ENCODE measurements around the gene CAMK2B.

The CAMK2B gene

GRCh38 chr7:44232396-44232795, 93.0 kb downstream of the CAMK2B start:
- no peak for DNase-seq (ENCODE audit: low spot score)

GRCh38 chr7:44231088-44231487, 94.3 kb downstream of the CAMK2B start:
- no peak for DNase-seq (ENCODE audit: low spot score)

DNA sequence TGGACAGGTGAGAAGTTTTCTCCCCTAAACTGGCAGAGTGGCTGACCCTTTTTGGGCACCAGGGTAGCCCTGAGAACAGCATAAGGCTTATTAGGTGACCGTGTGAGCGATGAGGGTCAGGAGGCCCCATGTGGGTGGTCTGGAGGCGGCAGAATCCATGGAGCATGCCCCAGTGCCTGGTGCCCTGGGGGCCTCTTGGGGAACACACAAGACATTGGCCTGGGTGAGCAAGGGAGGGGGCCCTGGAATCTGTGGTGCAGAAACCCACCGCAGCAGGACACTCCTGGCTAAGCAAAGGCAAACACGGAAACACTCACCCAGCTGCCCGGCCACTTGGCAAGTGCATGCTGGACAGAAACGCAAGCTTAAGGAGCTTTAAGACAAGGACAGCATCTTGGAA, 95.1 kb downstream of the CAMK2B start:
- no peak for DNase-seq (ENCODE audit: low spot score)

DNA sequence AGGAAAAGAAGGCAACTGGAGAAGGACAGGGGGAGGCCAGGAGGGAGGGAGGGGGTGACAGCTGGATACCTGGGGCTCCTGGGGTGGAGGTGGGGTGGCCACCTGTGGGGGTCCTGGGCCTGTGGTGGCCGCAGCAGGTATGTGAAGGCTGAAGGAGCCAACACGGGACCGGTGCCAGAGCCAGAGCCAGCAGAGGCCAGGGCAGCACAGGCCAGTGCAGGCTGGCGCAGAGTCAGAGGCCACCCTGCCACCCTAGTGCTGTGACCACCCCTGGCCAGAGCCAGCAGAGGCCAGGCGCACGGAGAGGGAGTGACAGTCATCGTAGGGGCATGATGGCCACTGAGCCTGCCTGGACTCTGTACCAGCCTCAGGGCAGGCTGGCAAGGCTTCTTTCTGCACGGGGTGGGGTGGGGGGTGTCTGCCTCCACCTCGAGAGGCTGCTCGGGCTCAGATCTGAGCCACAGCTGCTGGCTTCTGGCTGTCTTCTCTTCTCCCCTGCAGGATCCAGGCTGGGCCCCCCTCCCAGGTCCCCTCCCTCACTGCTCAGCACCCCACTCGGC, 95.8 kb downstream of the CAMK2B start:
- DNase-seq (ENCODE audit: low spot score): no peak

DNA sequence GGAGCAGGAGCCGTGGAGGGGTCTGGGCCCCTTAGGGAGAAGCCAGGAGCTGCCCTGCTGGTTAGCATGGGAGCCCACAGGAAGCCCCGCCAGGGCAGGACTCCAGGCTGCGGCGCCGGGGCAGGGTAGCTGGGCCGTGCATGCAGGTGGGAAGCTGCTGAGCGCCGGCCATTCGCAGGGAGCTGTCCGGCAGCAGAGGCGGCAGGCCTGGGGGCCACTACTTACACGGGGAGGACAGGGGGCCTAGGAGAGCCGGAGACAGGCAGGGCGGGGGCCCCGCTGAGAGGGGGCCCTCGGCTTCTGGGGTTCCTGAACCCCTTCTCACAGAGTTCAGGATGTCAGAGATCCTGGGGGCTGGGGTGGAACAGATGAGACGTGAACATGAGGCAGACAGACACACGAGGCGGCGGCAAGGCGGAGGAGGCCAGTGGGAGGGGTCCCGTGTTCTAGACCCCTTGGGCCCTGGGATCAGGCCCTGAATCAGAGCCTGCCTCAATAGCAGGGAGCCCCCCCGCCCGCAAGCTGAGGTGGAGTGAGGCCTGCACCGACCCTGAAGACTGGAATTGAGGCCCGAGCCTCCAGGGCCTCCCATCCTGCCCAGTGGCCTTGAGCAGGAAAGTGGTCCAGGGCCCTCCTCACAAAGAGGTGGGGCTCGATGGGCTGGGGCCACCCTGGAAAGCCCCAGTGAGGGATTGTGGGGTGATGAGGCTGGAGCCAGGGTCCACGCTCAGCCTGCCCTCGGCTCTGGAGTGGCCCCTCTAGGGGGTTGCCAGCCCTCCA, 96.6 kb downstream of the CAMK2B start:
- DNase-seq (ENCODE audit: low spot score): no peak

GRCh38 chr7:44227911-44228310, 97.5 kb downstream of the CAMK2B start:
- DNase-seq (ENCODE audit: low spot score): no peak

GRCh38 chr7:44226396-44226753, 99.0 kb downstream of the CAMK2B start:
- no peak for DNase-seq (ENCODE audit: low spot score)

DNA sequence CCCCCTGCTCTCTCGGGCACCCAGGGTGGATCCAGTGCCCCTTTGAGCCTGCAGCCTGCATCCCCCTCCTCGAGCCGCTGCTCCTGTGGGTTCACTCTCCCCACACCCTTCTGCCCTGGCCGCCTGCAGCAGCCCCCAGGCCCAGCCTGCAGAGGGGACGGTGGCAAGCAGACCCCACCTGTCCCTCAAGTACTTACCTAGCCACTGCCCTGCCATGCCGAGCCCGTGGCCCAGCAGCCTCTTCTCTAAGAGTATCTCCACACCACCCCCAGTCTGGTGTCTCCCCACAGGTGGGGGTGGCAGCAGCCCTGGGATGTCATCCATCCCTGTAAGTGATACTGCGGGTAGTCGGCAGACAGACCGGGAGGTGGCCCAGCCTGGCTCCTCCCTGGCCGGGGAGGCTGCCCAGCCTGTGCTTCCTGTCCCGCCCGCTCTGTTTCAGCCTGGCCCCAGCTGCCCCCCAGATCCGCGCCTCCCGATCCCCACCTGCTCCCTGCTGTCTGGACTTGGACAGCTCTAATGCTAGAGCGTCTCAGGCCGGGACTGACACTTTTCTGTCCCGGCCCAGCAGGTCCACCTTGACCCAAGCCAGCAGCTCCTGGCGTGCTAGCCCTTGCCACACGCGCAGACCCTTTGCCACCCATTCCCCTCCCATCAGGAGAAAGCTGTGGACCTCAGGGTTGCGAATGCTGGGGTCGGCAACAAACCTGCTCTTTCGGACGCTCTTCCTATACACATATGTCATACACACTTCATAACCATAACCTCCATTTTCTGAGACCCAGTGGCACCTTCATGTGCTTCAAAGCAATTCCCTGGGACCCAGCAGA, 99.6 kb downstream of the CAMK2B start:
- no peak for DNase-seq (ENCODE audit: low spot score)

- DNase-seq (ENCODE audit: low spot score): no peak
Measured at GRCh38 chr7:44224974-44225565, 100.3 kb downstream of the CAMK2B start.

DNA sequence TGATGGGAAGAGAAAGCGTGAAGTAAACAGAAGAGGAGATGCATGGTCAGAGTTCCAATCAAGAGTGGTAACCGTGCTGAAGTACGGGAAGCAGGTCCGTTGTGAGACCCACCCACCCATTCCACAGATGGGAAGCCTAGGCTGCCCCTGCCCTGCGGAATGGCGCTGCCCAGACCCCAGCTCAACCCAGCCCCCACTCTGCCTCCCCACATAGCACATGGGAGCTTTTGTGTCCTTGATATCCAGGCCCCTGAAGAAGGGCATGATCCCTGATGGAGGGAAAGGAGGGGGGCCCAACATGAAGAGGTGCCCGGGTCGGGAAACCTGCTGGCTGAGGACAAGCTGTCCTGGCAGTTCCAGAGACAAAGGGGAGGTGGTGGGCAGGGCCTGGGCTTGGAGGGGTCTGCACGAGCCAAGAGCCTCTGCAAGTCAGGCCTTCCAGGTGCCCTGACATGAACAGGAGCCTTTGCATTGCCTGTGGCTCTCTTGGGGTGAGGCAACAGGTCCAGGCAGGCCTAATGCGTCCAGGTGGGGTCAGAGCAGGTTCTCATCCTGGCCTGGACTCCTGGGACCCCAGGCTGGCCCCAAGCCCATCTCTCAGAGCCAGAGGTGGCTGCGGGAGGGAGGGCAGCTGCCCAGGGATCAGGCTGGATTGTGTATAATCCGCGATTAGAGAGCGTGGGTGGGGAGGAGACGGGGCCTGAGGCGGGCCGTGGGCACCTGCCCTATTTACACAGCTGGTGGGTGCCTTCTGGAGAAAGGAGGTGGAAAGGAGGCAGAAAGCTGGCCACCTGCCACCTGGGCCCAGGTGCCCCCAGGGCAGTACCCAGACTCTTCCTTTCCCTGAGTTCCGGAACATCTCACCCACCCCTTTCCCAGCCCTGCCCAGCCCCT, 101.1 kb downstream of the CAMK2B start:
- DNase-seq (ENCODE audit: low spot score): no peak

DNA sequence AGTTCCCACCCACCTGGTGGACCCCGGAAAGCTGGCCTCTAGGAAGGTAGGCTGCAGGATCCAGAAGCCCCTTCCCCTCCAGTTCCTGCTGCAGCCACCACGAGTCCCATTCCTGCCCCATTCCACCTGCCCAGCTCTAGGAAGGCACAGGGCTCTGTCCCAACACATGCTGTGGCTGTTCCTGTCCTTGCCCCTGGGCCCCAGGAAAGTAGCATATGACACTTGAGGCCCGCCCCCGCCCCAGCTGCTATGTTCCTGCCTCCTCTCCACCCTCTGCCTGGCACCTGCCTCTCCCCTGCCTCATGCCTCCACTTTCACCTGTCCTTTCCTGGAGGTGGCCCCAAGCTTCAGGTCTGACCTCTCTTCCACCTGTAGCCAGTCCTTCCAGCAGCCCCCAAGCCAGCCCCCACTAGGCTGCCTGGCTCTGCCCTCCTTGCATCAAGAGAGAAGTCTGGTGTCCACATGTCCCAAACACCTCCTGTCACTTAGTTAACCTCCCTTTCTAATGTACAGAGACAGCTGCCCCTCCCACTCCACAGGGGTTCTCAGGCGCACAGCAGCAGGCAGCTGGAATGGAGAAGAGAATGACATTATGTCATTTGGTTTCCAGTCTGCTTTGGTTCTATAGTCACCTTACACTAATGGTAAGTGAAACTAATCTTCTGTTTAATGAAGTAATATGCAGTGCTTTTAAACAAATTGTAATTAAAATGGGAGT, 101.9 kb downstream of the CAMK2B start:
- DNase-seq (ENCODE audit: low spot score): no peak

- no peak for DNase-seq (ENCODE audit: low spot score)
Measured at GRCh38 chr7:44222776-44223261, 102.6 kb downstream of the CAMK2B start.

DNA sequence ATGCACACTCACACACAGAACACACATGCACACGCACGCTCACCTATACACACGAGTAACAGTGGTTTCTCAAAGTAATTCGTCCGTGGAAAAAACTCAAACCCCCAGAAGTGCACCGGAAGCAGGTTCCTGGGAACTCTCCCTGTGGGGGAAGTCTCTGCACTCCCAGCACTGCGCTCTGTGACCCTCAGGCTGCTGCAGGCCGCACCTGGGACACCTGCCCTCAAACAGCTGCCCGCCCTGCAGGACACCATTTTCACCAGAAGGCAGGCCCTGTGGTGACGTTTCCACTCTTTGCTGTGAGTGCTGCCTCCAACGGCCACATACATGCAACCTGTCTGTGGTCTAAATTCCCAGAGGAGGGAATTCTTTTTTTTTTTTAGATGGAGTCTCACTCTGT, 103.3 kb downstream of the CAMK2B start:
- DNase-seq (ENCODE audit: low spot score): no peak

DNA sequence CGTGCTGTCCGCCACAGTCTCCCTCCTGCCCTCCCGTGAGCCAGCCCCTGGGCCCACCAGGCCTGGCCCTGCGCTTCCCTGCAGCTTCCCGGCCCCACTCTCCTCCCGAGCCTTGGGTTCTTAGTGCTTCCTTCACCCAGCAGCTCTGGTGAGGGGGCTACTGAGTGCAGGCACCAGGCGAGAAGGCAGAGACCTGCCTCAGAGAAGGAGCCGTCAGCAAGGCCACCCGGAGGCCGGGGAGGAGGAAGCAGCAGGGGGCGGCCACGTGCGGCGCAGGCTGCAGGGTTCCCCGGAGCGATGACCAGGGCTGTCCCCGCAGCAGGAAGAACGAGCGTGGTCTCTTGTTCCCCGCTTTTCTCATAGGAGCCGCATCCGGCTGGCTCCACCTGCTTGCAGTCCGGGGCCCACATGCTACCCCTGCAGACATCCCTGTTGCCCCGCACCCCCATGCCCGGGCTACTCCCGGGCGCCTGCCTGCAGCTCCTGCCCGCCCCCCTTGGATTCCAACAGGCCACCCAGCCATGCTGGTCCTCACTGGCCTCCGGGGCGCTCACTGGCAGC, 104.1 kb downstream of the CAMK2B start:
- DNase-seq (ENCODE audit: low spot score): peak; percentile 71

DNA sequence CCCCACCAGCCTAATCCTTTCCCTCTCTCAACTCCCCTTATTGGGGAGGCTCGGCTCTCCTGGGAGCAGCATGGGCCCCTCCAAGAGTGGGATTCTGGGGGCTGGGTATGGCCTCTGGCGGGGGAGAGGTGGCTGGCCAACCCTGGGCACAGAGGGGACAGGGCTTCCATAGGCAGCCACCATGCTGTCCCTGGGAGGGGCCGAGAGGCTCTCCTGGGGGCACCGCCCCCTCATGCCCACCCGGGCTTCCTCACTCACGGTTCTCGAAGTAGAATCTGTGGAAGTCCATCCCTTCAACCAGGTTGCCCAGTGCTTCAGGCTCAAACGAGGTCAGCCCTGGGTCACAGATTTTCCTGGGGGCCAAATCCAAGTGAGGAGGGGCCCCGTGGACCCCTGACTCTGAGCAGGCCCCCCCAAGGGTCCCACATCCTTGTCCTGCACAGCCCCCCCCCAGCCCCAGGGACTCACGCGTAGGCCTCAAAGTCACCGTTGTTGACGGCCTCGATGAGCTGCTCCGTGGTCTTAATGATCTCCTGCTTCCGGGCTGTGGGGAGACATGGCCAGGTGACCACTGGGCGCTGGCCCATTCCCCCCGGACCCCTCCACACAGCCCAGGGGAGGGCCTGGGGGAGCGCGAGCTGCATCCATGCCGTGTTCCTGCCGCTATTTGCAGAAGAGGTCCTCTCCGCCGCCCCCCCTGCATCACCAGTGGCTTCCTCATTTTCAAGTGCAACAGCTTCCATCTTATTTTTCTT, 104.9 kb downstream of the CAMK2B start:
- DNase-seq (ENCODE audit: low spot score): no peak

- DNase-seq (ENCODE audit: low spot score): no peak
Measured at GRCh38 chr7:44220046-44220357, 105.4 kb downstream of the CAMK2B start.

DNA sequence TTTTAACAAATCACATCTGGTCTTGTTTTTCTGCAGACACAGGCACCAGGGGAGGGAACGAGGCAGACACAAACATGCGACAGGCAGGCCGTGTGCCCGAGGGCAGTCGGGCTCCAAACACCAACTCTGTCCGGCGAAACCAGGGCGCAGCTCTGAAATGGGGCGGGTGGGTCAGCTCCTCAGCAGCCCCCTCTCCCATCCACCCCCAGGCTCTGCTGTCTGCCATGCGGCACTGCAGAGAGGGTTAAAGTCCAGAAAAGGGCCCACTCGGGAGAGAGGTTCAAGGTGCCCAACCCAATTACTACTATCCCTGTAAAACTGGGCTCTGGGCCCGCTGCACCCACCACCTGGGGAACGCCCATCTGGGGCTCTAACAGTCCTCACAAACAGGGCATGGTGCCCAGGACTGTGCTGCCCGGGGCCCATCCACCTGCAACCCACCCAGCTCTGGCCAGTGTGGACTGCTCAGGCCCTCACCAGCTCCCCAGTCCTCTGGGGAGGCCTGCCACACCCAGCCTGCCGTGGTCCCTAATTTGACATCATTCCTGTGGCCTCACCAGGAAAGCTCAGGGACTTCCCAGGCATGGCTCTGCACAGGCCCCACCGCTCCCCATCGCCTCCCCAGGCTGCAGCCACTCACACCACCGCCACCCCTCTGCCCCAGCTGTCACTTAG, 105.9 kb downstream of the CAMK2B start:
- DNase-seq (ENCODE audit: low spot score): no peak

DNA sequence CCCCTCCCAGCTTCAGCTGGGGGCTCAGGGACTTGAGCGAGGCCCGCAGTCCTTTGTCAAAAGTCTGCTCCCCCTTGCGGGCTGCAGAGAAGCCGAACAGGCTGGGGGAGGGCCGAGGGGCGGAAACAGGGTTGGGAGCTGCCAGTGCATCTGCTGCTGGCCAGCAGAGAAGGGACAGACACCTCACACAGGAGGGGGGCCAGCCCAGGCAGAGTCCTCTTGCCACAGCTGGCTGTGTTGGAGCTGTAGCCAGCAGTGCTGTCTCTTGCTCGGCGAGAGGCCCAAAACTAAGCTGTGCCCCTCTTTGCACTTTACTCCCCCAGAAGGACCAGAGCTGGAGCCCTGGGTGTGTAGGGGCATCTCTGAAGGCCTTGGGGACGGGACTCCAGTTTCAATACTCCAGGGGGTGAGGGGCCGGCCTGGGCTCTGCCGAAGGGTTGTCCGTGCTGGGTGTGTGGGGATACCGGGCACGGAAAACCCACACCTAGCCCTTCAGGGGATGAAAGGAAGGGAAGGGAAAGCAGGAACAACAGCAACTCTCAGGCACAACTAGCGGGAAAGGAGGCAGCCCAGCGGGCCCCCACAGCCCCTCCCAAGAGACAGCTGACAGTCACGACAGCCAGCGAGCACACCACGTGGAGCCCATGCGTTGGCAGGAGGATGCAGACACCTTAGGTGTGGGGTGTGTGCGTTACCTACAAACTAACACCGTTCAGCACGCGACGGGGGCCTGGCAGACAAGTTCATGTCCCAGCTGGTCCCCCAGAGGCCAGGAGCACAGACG, 106.8 kb downstream of the CAMK2B start:
- DNase-seq (ENCODE audit: low spot score): peak; percentile 86

Measured in SK-N-DZ (cell line).